Right ventricle myocardium inferior (tissue), 1 donor: ENCODE data around the gene BORA. TPM values are rescaled to one million over a fixed set of nuclear protein-coding genes. Genes with fewer than 3 reads are reported as not detected.
"Not testable (repeated sequence)": the region's sequence is repeated elsewhere in the genome, so short reads cannot be mapped to it uniquely, and the experiment has no call there.

Experiments
- ATAC-seq: fragments of 200-7000 bp; cut with Tn5 transposase; one replicate; pipeline ENCODE4 v1.9.1; 2020; ENCODE audit warnings: mild to moderate bottlenecking, moderate library complexity
- DNase-seq: peaks from one replicate; pipeline ENCODE4 v3.0.0; 2021; ENCODE audit errors: missing footprints
- intact Hi-C: fragments of 100-400 bp; cut with DNase I; formaldehyde crosslinking; loops from one replicate; pipeline ENCODE4 v1.11.0; 2022
- total RNA-seq: library from RNA; stranded (reverse); fragmentation: NEBNext Ultra II Directional; extraction: Animal tissue kit (Norgen Biotek cat#: 25700); gene quantifications from one replicate; pipeline ENCODE4 v1.2.1, GENCODE V29; 2021
- donor health status: DM: no; HTN: yes; CAD: no; lungs with severe emphysema.

Gene BORA
- total RNA-seq, 1 donor from 2014 or later = 0.62 TPM

GRCh38 chr13:72754111-72754510 lies 26.4 kb downstream of the BORA start:
- DNase-seq = no peak
- intact Hi-C loops = no loop called here
- no peak for ATAC-seq

GRCh38 chr13:72757792-72758535 lies 30.2 kb downstream of the BORA start:
- intact Hi-C loops = no loop called here
- ATAC-seq (no peak), DNase-seq (no peak)

- no peak for DNase-seq
- intact Hi-C loops = no loop called here
- no peak for ATAC-seq
Observed at GRCh38 chr13:72760189-72760588, 32.5 kb downstream of the BORA start.

GRCh38 chr13:72763411-72763810 lies 35.7 kb downstream of the BORA start:
- no peak for ATAC-seq
- no peak for DNase-seq
- intact Hi-C loops = no loop called here

GRCh38 chr13:72774019-72774418 lies 46.3 kb downstream of the BORA start:
- no peak for DNase-seq
- ATAC-seq = no peak

GRCh38 chr13:72781451-72782439 lies 54.0 kb downstream of the BORA start, which contains the start of the genes DIS3 and PIBF1:
Gene DIS3, minus strand, starts transcription at chr13:72781900. Its CDS starts 68 bp downstream, at chr13:72781832.
Gene PIBF1, plus strand, starts transcription at chr13:72782133. Its CDS starts 1,337 bp downstream, at chr13:72783470.
- peak; percentile 98 for DNase-seq
- intact Hi-C loops = loop anchor here (1.0 kb wide), 1 partner anchor 54 kb away; the partner anchor contains the start of genes BORA and MZT1
- peak; percentile 100 for ATAC-seq

More at GRCh38 chr13:72774019-72774418, 46.3 kb downstream of the BORA start:
- intact Hi-C loops = no loop called here

GRCh38 chr13:72782717-72783116 lies 55.0 kb downstream of the BORA start:
- ATAC-seq = no peak
- intact Hi-C loops = loop anchor here (1.0 kb wide), 1 partner anchor 55 kb away; the partner anchor contains the start of genes BORA and MZT1
- no peak for DNase-seq

GRCh38 chr13:72784679-72785078 lies 57.0 kb downstream of the BORA start:
- ATAC-seq, intact Hi-C loops, DNase-seq: not testable (repeated sequence)

GRCh38 chr13:72788831-72789230 lies 61.1 kb downstream of the BORA start:
- DNase-seq = no peak
- intact Hi-C loops = no loop called here
- ATAC-seq = no peak

GRCh38 chr13:72792640-72793039 lies 64.9 kb downstream of the BORA start:
- DNase-seq (no peak), ATAC-seq (no peak)
- intact Hi-C loops = no loop called here

- ATAC-seq (no peak), DNase-seq (no peak)
- intact Hi-C loops = no loop called here
Observed at GRCh38 chr13:72798817-72799216, 71.1 kb downstream of the BORA start.

- no peak for DNase-seq
- no peak for ATAC-seq
- intact Hi-C loops = no loop called here
Observed at GRCh38 chr13:72804301-72804700, 76.6 kb downstream of the BORA start.

Other genes with a start within 250 kb of the BORA start
- 6.6 TPM for gene MZT1, start 294 bp upstream of the BORA start, total RNA-seq
- gene DIS3, start 54.0 kb downstream of the BORA start, total RNA-seq = 14.8 TPM
- 16.3 TPM for gene PIBF1, start 54.2 kb downstream of the BORA start, total RNA-seq